Mesothelial cell of epicardium (in vitro differentiated cells): ENCODE measurements around the gene SMAD6. TPM values are rescaled to one million over a fixed set of nuclear protein-coding genes. Genes with fewer than 3 reads are reported as not detected.

Experiments used
- DNase-seq, 2 experiments: peaks; one replicate each; pipeline ENCODE4 v3.0.0; 2021; ENCODE audit warnings: low spot score in 2 of 2; ENCODE audit not compliant: unreplicated experiment in 2 of 2
- H3K27ac Mint-ChIP-seq: 2 replicates; pipeline ENCODE4 v1.8.0; 2021; ENCODE audit warnings: mixed read lengths
- H3K27me3 Mint-ChIP-seq: 2 replicates; pipeline ENCODE4 v1.8.0; 2021; ENCODE audit warnings: low read depth, mixed read lengths
- H3K36me3 Mint-ChIP-seq: 2 replicates; pipeline ENCODE4 v1.8.0; 2021; ENCODE audit warnings: mixed read lengths
- H3K4me1 Mint-ChIP-seq: 2 replicates; pipeline ENCODE4 v1.8.0; 2021; ENCODE audit warnings: mixed read lengths
- H3K4me3 Mint-ChIP-seq: 2 replicates; pipeline ENCODE4 v1.8.0; 2021; ENCODE audit warnings: mild to moderate bottlenecking, moderate library complexity, mixed read lengths
- H3K9me3 Mint-ChIP-seq: 2 replicates; pipeline ENCODE4 v1.8.0; 2021; ENCODE audit warnings: mixed read lengths
- CTCF ChIP-seq: fragments of 200-600 bp; sonication (generic); IDR thresholded peaks from one replicate; pipeline ENCODE4 v1.5.0; 2021; ENCODE audit warnings: antibody characterized with exemption; ENCODE audit not compliant: unreplicated experiment
- total RNA-seq: library from RNA; stranded (reverse); gene quantifications from 3 replicates; pipeline ENCODE4 v1.2.1, GENCODE V29; 2021

SMAD6 gene
- total RNA-seq, 1 donor from 2014 or later: 176 TPM

DNA sequence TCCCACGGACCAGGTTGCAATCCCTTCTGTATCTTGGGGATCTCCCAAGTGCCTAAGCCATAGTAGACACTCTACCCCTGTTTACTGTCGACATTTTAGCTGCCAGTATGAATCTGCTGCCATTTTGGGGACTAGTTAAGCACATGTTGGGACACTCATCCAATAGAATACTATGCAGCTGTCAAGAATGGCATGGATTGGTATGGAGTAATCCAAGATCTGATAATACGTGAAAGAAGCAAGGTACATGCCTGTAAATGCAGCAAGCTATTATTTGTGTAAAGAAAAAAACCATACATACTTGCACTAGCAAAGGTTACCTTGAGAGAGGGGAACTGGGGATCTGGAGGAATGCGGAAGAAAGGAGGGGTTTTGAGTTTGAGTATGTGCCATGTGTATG lies 129.3 kb downstream of the SMAD6 start:
- Mint-ChIP-seq H3K36me3 (no peaks in the 10 kb centered on the region), H3K27me3 (no peaks in the 10 kb centered on the region), H3K4me1 (peaks cover 73% of the 10 kb centered on the region), H3K4me3 (no peak overlapping the region), H3K27ac (peak overlapping the region; percentile 79), H3K9me3 (no peaks in the 10 kb centered on the region)
- no peak for DNase-seq
- no peak for TF ChIP-seq CTCF

DNA sequence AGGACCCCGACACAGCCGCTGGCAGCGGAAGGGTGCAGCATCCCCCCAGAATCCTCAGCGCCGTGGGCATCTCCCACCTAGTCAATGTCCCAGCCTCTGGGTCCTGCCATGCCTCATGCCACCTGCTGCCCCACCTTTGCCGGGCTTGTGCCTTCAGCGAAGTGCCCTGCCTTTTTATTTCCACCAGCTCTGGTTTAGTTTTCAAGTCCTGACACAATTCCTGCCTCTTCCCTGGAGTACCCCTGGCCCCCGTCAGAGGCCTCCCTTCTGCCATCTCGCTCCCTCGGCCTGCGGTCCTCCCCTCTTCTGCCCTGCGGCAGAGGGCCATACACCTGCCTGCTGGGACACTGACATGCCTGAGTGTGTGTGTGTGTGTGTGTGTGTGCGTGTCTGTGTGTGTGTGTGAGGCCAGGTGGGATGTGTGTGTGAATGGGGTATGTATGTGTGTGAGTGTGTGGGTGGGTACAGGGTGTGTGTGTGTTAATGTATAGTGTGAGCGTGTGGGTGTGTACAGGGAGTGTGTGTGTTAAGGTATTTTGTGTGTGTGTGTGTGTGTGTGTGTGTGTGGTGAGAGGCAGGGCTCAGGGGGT lies 129.9 kb downstream of the SMAD6 start:
- peak overlapping the region; percentile 79 for H3K27ac Mint-ChIP-seq
- DNase-seq: no peak
- TF ChIP-seq CTCF: no peak
- no peaks in the 10 kb centered on the region for H3K9me3 Mint-ChIP-seq
- no peaks in the 10 kb centered on the region for H3K27me3 Mint-ChIP-seq
- H3K4me3 Mint-ChIP-seq: no peak overlapping the region
- H3K4me1 Mint-ChIP-seq: peaks cover 68% of the 10 kb centered on the region
- no peaks in the 10 kb centered on the region for H3K36me3 Mint-ChIP-seq

Other genes starting within 250 kb of the SMAD6 start
- 18.5 to 21.7 TPM (median 18.9 TPM) in 3 replicates for gene SNAPC5, start 204.5 kb upstream of the SMAD6 start, total RNA-seq
- 2,828 to 2,958 TPM (median 2,943 TPM) in 3 replicates for gene RPL4, start 197.4 kb upstream of the SMAD6 start, total RNA-seq
- 14.0 to 16.5 TPM (median 14.1 TPM) in 3 replicates for gene ZWILCH, start 196.9 kb upstream of the SMAD6 start, total RNA-seq
- gene LCTL, start 136.2 kb upstream of the SMAD6 start, total RNA-seq: 0.35 to 0.36 TPM (median 0.36 TPM) in 3 replicates